Calu3 (cell line): ENCODE measurements around the gene RRP9. TPM values are rescaled to one million over a fixed set of nuclear protein-coding genes. Genes with fewer than 3 reads are reported as not detected.

Experiments used
- BruUV-seq: library from RNA; stranded (reverse); fragments of 400-500 nt; replicated peaks from 2 replicates; lab custom pipeline; 2021; lab: Mats Ljungman, UMichigan
- CTCF ChIA-PET: fragments of 300-600 bp; sonication (Branson Sonifier 250); formaldehyde crosslinking; loops from one replicate; lab custom pipeline; 2022; ENCODE audit warnings: antibody characterized with exemption; lab: Charles Lee
- DNase-seq: peaks from one replicate; pipeline ENCODE4 v3.0.0; 2022
- H3K27ac Mint-ChIP-seq: one replicate; pipeline ENCODE4 v1.8.0; 2022; ENCODE audit warnings: mixed read lengths; ENCODE audit not compliant: unreplicated experiment
- H3K27me3 Mint-ChIP-seq: one replicate; pipeline ENCODE4 v1.8.0; 2022; ENCODE audit warnings: mixed read lengths; ENCODE audit not compliant: unreplicated experiment
- H3K36me3 Mint-ChIP-seq: one replicate; pipeline ENCODE4 v1.8.0; 2022; ENCODE audit warnings: mild to moderate bottlenecking, moderate library complexity, mixed read lengths; ENCODE audit not compliant: insufficient read depth, unreplicated experiment
- H3K4me1 Mint-ChIP-seq: one replicate; pipeline ENCODE4 v1.8.0; 2022; ENCODE audit warnings: mild to moderate bottlenecking, low read depth, mixed read lengths; ENCODE audit not compliant: unreplicated experiment
- H3K4me3 Mint-ChIP-seq: one replicate; pipeline ENCODE4 v1.8.0; 2022; ENCODE audit warnings: mild to moderate bottlenecking, low read depth, moderate library complexity, mixed read lengths; ENCODE audit not compliant: unreplicated experiment
- H3K9me3 Mint-ChIP-seq: one replicate; pipeline ENCODE4 v1.8.0; 2022; ENCODE audit warnings: low read depth, mixed read lengths; ENCODE audit not compliant: unreplicated experiment
- intact Hi-C: fragments of 100-400 bp; cut with micrococcal nuclease; formaldehyde crosslinking; loops from one replicate; pipeline ENCODE4 v1.10.0; 2022; ENCODE audit not compliant: unreplicated experiment
- total RNA-seq: library from RNA; stranded (reverse); gene quantifications from 2 replicates; pipeline ENCODE4 v1.2.3, GENCODE V29; 2022
- TF ChIP-seq, protein P1 (sequence below): fragments of 200-600 bp; IDR thresholded peaks from one replicate; pipeline ENCODE4 v1.8.0; 2022; ENCODE audit warnings: antibody characterized with exemption; ENCODE audit not compliant: unreplicated experiment

The RRP9 gene
- total RNA-seq, 1 experiment from 2014 or later, result 39.3 TPM

DNA sequence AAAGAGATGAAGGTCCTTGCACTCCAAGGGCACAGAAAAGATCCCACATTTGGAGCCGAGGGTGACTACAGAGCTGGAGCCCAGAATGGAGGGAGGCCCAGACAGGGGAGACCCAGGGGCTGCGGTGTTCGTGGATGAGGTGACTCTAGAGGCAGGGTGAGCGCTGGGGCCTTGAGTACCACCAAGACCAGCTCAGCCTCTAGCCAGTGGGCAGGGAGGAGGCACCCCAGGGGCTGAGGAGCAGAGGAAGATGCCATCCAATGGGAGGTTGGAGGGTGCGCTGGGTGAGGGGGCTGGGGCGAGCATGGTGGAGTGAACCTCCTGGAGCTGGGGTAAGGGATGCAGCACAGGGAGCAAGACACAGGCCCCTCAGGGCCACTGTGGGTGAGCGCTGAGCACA, 13.3 kb downstream of the RRP9 start:
- no peak for DNase-seq
- no peaks in the 10 kb centered on the region for H3K4me1 Mint-ChIP-seq
- H3K4me3 Mint-ChIP-seq, result no peak overlapping the region
- BruUV-seq, result no TSS peak
- intact Hi-C loops, result no loop called here
- no peaks in the 10 kb centered on the region for H3K9me3 Mint-ChIP-seq
- TF ChIP-seq, protein P1, sequence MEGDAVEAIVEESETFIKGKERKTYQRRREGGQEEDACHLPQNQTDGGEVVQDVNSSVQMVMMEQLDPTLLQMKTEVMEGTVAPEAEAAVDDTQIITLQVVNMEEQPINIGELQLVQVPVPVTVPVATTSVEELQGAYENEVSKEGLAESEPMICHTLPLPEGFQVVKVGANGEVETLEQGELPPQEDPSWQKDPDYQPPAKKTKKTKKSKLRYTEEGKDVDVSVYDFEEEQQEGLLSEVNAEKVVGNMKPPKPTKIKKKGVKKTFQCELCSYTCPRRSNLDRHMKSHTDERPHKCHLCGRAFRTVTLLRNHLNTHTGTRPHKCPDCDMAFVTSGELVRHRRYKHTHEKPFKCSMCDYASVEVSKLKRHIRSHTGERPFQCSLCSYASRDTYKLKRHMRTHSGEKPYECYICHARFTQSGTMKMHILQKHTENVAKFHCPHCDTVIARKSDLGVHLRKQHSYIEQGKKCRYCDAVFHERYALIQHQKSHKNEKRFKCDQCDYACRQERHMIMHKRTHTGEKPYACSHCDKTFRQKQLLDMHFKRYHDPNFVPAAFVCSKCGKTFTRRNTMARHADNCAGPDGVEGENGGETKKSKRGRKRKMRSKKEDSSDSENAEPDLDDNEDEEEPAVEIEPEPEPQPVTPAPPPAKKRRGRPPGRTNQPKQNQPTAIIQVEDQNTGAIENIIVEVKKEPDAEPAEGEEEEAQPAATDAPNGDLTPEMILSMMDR, result no peak
- peaks cover 11% of the 10 kb centered on the region for H3K36me3 Mint-ChIP-seq
- no peak overlapping the region for H3K27ac Mint-ChIP-seq
- CTCF ChIA-PET, result no interaction called here
- no peaks in the 10 kb centered on the region for H3K27me3 Mint-ChIP-seq

DNA sequence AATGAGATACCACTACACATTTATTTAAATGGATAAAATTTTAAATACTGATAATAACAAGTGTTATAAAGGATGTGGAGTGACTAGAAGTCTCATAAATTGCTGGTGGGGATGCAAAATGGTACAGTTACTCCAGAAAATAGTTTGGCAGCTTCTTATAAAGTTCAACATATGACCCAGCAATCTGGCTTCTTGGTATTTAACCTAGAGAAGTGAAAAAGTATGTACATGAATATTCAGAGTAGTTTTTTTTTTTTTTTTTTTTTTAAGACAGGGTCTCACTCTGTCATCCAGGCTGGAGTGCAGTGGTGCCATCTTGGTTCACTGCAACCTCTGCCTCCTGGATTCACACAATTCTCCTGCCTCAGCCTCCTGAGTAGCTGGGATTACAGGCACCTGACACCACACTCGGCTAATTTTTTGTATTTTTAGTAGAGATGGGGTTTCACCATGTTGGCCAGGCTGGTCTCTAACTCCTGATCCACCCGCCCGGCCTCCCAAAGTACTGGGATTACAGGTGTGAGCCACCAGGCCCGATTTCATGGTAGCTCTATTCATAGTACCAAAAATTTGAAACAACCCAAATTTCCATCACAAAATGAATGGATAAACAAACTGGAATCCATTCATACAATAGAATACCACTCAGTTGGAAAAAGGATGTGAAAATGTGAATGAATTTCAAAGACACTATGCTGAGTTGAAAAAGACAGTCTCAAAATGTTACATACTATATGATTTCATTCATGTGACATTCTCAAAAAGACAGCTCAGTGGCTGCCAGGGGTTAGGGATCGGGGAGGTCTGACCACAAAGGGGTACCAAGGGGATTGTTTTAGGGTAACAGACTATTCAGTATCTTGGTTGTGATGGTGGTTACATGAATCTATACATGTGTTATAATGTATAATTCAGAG, 14.4 kb downstream of the RRP9 start:
- Mint-ChIP-seq H3K9me3 (no peaks in the 10 kb centered on the region), H3K4me3 (no peak overlapping the region), H3K36me3 (peaks cover 6% of the 10 kb centered on the region), H3K4me1 (no peaks in the 10 kb centered on the region), H3K27ac (no peak overlapping the region), H3K27me3 (no peaks in the 10 kb centered on the region)
- no peak for DNase-seq
- CTCF ChIA-PET, result no interaction called here
- intact Hi-C loops, result no loop called here
- BruUV-seq, result no TSS peak
- TF ChIP-seq, protein P1, result no peak

DNA sequence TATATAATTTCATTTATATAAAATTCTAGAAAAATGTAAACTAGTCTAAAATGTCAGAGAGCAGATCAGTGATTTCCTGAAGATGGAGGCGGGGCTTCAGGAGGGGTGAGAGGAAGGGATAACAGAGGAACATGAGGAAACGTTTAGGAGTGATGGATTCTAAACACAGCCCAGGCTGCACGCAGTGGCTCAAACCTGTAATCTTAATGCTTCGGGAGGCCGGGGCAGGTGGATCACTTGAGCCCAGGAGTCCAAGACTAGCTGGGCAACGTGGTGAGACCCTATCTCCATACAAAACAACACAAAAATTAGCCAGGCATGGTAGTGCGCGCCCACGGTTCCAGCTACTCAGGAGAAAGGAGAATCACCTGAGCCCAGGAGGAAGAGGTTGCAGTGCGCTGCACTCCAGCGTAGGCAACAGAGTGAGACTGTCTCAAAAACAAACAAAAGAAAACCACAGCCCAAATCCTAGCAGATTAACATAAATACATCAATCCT, 20.6 kb downstream of the RRP9 start:
- no TSS peak for BruUV-seq
- H3K9me3 Mint-ChIP-seq, result no peaks in the 10 kb centered on the region
- TF ChIP-seq, protein P1, result no peak
- H3K4me1 Mint-ChIP-seq, result no peaks in the 10 kb centered on the region
- CTCF ChIA-PET, result no interaction called here
- intact Hi-C loops, result no loop called here
- no peak overlapping the region for H3K27ac Mint-ChIP-seq
- H3K27me3 Mint-ChIP-seq, result no peaks in the 10 kb centered on the region
- no peaks in the 10 kb centered on the region for H3K36me3 Mint-ChIP-seq
- DNase-seq, result no peak
- H3K4me3 Mint-ChIP-seq, result no peak overlapping the region

DNA sequence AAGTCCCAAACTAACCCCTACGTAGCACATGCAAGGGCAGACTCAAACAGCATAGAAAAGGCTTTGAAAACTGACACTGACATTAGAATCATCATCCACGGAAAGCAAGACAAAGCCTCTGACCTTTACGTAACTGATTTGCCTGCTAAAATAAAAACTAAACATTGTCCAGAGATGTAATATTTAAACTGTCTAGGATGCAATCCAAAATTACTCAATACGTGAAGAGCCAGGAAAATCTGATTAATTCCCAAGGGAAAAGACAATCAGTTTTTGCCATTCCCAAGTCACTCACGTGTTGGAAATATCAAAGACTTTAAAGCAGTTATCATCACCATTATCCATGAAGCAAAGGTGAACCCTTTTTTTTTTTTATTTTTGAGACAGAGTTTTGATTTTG, 25.3 kb downstream of the RRP9 start:
- intact Hi-C loops, result no loop called here
- no peak for DNase-seq
- no peaks in the 10 kb centered on the region for H3K4me1 Mint-ChIP-seq
- no peaks in the 10 kb centered on the region for H3K36me3 Mint-ChIP-seq
- TF ChIP-seq, protein P1, result no peak
- H3K9me3 Mint-ChIP-seq, result no peaks in the 10 kb centered on the region
- no TSS peak for BruUV-seq
- no peak overlapping the region for H3K4me3 Mint-ChIP-seq
- H3K27ac Mint-ChIP-seq, result no peak overlapping the region
- CTCF ChIA-PET, result no interaction called here
- H3K27me3 Mint-ChIP-seq, result no peaks in the 10 kb centered on the region
